GM19324 (cell line): Measurements from ENCODE around the gene CDH23.

Experiments
- ATAC-seq: cut with Tn5 transposase; IDR thresholded peaks from one replicate; pipeline ENCODE4 v1.9.1; 2021; ENCODE audit warnings: mild to moderate bottlenecking, moderate library complexity; ENCODE audit not compliant: unreplicated experiment, low FRiP score

CDH23 gene

GRCh38 chr10:71625445-71626175 lies 228.9 kb downstream of the CDH23 start:
- no peak for ATAC-seq

DNA sequence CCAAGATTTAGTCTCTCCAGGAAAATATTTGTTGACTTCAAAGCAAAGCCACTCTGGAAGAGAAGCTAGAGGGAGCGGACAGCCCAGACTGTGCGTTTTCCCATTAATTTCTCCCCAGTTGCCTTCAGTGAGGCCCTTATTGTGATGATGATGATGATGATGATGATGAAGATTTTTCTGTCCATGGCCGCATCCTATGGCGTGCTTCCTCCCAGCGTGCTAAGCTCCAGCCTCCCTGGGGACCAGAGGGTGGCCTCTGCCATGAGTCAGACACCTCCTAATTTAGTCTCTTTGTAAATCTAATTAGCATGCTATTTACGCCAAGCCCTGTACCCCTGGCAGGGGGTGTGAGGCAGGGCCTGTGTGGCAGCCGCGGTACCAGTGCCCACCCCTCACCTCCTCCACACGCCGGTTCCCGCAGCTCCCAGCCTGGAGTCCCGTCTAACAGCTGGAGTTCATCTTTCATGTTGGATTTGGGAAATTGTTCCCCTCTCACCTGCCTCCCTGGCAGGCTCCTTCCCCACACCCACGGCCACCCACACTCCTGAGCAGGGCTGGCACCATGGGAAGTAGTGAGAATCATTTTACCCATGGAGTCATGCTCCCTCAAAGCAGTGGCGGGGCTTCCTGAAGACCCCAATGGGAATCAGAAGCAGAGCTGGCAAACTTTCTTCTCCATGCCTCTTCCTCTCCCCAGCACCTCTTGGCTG lies 230.7 kb downstream of the CDH23 start:
- ATAC-seq: no peak

DNA sequence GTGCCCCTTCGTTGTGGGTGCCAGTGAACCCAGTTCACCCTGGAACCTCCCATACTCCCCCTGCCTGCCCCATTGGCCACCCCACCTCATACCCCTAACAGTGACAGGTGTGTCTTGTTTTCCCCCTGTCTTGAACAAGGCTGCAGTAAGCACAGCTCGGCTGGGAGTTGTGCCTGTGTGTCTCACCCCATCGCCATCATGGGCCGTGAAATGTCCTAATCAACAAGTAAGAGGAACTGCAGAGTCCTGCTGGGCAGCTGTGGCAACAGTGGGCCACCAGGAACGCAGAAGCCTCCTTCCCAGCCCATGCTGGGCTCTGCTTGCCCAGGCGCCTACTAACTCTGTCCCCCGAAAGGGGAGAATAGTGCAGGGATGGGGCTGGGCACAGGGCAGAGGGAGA lies 231.2 kb downstream of the CDH23 start:
- no peak for ATAC-seq

GRCh38 chr10:71629131-71629530 lies 232.4 kb downstream of the CDH23 start:
- ATAC-seq: no peak

DNA sequence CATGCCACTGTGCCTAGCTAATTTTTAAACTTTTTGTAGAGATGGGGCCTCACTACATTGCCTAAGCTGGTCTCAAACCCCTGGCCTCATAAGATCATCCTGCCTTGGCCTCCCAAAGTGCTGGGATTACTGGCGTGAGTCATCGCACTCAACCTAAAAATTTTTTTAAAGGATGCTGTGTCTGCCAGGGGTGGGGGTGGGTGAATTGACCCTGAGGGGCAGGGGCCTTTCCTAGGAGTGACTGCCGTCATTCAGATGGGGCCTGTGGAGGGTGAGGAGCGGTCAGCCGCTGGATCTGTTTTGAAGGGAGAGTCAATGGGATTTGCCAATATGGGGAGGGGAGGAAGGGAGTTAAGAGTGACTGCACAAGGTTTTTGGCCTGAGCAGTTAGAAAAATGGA lies 233.4 kb downstream of the CDH23 start:
- no peak for ATAC-seq

- no peak for ATAC-seq
Observed at GRCh38 chr10:71631007-71631861, 234.5 kb downstream of the CDH23 start.

DNA sequence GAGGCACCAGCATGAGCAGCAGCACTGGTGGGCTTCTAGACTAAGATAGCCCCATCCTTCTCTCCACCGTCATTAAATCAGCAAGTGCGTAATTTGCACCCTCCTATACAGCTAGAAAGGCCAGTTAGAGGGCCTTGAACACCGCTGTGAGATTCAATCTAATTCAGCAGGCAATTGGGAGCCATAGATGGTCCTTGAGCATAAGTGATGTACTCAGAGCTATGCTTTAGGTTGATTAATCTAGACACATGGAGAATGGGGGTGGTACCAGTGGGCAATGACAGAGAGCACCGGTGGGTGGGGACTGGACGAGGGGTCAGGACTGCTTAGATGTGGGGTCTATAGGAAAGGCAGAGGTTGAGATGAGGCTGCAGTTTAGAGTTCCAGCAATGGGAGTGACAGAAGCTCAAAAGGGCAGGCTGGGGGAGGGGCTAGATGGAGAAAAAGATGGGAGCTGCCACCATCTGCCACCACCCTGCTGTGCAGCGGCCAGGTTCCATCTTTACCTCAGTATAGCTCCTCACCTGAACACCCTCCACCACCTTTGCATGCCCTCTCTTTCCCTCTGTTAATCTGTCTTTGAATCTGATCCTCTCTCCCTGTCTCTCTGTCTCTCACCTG lies 235.6 kb downstream of the CDH23 start:
- ATAC-seq: no peak

- ATAC-seq: no peak
Observed at GRCh38 chr10:71632896-71633600, 236.3 kb downstream of the CDH23 start.

DNA sequence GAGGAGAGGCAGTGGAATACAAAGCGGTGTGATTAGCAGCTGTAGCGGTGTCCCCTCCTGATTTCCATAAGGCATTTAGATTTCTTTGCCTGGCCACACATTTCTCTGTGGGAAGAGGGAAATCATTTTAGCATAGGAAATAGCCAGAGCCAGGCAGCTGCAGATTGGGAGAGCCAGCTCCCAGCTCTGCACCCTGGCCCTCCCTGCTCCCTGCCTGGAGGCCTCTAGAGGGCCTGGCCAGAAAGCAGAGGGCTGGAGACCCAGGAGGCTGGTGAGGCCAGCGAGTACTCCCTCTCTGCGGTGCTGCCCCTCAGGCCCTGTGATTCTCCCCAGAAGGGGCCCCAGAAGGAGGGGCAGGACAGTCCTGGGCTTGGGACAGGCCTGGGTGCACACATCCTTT lies 237.2 kb downstream of the CDH23 start:
- no peak for ATAC-seq

DNA sequence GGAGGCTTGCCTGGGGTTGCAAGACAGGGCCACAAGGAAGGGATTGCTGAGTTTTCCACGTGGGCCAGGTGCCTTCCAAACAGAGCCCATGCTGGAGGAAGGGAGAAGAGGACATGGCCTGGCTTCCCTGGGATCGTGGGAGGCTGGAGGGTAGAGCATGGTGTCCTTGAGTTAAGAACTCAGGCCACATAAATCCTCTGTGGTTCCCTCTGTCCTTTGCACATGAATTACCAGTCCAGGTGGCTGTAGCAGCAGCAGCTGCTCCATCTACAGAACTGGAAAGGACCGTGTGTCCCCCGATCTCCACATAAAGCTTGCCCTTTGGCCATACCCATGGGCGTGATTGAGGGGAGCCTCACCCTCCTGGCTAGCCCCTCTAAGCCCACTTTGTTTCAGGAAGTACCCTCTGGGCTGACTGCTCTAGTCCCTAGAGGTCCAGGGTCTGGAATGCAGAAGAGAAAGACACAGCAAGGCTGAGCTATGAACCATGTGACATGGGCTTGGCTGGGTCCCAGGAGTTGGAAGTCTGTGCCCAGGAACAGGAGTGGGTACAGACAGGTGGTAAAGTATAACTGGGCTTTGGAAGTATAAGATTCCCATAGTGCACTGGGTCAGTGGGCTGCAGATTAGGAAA lies 237.9 kb downstream of the CDH23 start:
- no peak for ATAC-seq

DNA sequence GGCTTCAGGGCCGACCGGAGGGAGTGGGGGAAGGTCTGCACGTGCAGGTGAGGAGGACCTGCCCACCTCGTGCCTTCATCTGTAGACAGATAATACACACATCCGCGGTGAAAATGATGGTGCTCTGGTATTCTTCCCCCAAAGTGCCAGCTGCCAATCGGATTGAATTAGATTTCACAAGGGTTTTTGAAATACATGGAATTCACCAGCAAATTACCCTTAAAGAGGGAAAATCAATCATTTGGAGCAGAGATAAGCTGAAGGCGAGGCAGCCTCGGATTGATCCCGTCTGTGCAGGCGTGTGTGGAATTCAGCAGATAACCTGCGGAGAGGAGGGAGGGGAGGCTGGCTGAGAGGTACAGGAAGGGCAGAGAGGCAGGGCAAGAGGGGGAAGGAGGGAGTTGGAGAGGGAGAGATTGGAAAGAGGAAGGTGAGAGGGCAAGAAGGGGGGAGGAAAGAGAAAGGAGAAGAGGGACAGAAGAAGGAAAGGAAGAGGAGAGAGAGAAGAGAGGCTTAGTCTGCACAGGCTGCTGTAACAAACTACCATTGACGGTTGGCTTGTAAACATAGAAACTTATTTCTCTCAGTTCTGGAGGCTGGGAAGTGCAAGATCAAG lies 238.6 kb downstream of the CDH23 start:
- ATAC-seq: no peak

DNA sequence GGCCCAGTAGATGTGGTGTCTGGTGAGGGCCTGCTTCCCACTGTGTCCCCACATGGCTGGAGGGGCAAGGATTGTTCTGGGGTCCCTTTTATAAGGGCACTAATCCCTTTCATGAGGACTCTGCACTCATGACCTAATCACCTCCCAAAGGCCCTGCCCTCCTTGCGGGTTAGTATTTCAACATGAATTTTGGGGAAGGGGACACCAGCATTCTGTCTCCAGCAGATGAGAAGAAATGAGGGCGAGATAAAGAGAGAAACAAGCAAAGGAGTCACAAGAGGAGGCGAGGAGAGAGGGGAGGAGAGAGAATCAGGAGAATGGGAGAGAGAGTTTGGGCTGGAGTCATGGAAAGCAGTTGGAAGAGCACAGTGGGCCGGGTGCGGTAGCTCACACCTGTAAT lies 239.1 kb downstream of the CDH23 start:
- ATAC-seq: no peak

- no peak for ATAC-seq
Observed at GRCh38 chr10:71636588-71636987, 239.9 kb downstream of the CDH23 start.

- ATAC-seq: no peak
Observed at GRCh38 chr10:71637305-71637704, 240.6 kb downstream of the CDH23 start.

DNA sequence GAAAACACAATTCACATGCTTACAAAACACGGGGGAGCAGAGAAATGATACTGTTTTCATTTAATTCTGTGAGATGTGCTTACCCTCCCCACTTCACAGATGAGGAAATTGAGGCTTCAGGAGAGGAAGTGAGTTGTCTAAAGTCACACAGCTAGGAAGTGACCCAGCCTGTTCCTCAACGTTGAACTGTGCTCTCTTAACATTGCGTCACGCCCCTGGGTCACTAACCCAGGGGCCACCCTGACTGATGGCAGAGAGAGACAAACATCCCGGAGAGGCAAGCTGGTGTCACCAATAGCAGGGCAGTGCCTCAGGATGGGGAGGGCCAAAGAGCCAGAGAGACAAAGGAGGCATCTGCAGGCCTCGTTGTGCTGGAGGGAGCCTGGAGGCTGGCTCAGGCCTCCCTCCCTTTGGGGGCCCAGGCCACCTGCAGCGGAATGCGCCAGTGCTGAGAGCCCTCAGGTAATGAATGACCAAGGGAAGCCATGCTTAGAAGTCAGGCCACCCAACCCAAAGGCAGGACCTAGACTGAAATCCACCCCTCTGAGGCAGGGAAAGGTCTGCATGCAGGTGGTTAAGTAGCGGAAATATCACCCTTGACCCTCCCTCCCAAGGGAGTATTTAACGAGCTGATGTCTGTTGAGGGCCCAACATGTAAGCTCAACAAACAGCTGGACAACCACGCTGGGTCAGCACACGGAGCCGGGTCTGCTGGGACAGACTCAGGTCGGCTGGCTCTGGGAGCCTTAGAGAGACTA lies 241.5 kb downstream of the CDH23 start:
- no peak for ATAC-seq

- ATAC-seq: no peak
Observed at GRCh38 chr10:71638822-71639719, 242.4 kb downstream of the CDH23 start.

DNA sequence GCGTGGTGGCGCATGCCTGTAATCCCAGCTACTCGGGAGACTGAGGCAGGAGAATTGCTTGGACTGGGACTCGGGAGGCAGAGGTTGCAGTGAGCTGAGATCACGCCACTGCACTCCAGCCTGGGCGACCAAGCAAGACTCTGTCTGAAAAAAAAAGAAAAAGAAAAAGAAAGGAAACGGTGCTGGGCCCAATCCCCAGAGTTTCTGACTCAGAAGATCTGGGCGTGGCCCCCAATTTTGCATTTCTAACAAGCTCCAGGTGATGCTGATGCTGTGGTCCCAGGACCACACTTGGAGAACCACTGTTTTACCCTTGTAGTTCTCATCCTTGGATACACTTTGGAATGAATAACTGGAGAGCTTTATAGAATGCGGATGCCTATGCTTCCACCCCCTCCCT lies 243.9 kb downstream of the CDH23 start:
- ATAC-seq: no peak

GRCh38 chr10:71641449-71641848 lies 244.7 kb downstream of the CDH23 start:
- ATAC-seq: no peak
